Measurements from ENCODE around the gene TTN.

The TTN gene

GRCh38 chr2:178635897-178636296, 171.3 kb downstream of the TTN start:
- DNase-seq = no peak

DNA sequence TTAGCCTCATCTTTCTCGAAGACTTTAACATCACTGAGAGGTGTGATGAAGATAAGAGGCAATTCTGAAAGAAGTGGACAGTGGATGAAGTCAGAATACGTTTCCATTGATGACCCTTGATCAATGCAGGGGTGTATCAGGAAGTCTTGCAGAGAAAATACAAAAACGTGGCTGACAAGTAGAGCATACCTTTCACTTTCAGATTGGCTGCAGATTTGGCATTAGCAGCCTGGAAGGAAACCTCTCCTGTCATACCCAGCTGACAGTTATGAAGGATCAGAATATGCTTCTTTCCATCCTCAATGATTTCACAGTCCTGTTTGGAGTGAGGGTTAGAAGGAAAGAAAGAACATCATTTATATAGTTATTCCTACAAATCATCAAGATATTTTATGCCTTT, 174.5 kb downstream of the TTN start:
- DNase-seq = no peak

DNA sequence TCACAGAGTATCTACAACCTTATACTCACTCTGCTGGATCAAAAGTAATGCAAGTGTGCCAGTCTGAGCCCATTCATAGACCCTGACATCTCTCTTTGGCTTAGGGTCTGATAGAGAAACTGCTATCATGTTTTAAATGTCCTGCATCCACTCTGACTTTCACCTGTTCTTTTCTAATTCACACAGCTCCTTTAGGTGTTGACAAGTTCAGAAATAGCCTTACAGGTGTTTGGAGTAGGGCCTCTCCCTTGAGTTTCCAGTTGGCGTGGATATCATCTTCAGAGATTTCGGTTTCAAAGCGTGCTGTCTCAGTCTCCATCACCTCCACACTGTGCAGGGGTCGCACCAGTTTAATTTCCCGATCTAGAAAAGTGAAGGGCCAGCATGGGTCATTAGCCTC, 176.6 kb downstream of the TTN start:
- no peak for DNase-seq

DNA sequence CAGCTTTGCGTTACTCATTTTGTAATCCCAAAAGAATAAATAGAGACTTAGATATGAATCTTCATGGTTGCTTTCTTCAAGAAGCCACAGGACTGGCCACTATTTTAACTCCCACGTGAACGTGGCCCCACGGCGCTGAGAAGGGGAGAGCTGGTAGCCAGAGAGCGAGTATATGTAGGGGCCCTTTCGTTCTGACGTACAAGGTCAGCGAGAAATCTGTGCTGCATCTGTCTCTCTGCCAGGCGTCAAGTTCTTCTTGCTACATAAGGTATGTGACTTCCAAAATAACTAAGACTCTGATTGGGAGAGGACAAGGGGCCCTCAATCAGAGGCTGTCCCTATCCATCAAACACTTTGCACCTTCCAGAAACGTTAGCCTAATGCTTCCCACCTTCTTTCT, 177.8 kb downstream of the TTN start:
- DNase-seq = no peak

GRCh38 chr2:178628605-178629004, 178.6 kb downstream of the TTN start:
- no peak for DNase-seq

- no peak for DNase-seq
These were observed 179.8 kb downstream of the TTN start for GRCh38 chr2:178627401-178627800.

DNA sequence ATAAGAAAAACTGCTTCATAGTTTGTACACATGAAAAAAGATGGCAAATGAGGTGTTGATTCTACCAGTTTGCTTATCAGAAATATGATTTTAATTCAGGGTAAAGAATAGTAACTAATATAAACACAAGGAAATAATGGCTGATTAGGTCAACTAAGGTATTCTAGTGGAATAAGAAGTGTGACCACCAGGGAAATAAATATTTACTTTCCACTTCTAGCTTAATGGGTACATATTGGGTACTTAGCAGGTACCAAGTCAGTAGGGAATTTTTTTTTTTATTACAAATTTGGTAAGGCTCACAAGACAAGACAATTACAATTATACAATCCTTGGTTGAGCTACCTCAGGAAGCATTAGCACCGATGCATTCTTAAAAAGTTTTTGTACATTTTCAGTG, 191.3 kb downstream of the TTN start:
- DNase-seq = no peak

- no peak for DNase-seq
These were observed 204.3 kb downstream of the TTN start for GRCh38 chr2:178602901-178603300.

DNA sequence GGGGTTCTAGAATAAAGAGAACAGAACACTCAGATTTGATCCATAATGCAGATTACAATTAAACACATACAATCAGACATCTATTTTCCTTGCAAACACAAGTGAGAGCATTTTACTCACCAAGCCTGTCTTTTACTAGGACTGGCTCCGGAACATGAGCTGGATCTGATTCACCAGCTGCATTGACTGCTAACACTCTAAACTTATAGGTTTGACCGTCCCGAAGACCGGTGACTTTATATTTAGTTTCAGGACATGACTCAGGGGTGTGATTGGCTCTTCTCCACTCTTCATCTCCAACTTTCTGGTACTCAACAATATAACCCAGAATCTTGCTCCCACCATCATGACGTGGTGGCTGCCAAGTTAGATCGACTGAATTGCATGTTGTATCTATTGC, 214.6 kb downstream of the TTN start:
- DNase-seq = no peak

DNA sequence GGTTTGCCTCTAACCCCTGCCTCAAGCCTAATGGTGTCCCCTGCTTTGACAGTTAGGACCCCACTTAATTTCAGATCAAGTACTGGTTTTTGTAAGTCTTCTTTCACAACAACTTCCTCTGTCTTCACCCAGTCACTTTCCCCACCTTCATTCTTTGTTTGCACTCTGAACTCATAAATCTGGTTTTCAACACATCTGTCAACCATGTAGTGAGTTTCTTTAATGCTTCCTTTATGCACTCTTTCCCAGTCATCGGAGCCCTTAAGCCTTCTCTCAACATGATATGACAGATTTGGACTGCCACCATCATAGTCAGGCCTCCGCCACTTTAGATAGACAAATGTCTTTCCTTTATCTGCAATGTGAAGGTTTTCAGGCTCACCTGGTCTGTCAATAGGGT, 217.9 kb downstream of the TTN start:
- no peak for DNase-seq

GRCh38 chr2:178584666-178585065, 222.6 kb downstream of the TTN start:
- no peak for DNase-seq

DNA sequence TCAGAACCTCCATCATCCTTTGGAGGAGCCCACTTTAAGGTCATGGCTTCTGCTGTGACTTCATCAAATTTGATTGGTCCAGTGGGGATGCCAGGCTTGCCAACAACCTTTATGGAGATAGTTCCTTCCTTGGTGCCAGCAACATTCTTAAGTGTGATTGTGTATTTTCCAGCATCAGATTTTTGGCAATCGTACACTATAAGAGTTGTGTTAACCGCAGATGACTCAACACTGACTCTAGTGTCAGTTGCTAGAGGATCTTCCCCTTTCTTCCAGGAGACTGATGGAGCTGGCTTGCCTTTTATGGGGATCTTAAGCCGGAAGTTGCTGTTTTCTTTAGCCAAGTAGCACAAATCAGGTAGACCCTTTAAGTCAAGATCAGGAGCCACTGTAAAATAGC, 228.2 kb downstream of the TTN start:
- no peak for DNase-seq

DNA sequence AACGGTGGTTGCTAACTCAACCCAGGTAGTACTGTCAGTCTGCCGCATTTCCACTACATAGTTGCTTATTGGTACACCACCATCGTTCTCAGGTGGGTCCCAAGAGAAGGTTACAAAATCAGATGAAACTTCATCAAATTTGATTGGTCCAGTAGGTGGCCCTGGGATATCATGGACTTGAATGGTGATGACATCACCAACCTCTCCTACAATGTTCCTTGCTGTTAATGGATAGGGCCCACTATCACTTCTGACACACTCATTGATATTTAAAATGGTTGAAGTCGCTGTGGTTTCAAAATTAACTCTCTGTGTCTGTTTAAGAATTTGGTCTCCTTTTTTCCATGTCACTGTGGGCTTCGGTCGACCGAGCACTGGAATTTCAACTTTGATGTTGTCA, 232.4 kb downstream of the TTN start:
- DNase-seq = no peak

DNA sequence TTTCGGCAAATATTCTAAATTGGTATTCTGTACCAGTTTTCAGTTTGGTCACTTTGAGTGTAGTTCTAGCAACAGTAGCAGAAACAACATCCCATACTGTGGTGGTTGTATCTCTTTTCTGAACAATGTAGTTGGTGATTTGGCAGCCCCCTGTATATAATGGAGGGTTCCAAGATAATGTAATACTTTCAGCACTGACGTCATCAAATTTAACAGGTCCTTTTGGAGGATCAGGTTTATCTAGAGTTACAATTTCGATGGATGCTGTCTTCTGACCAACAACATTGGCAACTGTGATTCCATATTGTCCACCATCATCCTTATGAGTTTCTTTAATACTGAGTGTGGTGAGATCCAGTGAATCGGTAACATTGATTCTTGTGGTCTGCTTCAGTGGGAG, 239.0 kb downstream of the TTN start:
- no peak for DNase-seq

DNA sequence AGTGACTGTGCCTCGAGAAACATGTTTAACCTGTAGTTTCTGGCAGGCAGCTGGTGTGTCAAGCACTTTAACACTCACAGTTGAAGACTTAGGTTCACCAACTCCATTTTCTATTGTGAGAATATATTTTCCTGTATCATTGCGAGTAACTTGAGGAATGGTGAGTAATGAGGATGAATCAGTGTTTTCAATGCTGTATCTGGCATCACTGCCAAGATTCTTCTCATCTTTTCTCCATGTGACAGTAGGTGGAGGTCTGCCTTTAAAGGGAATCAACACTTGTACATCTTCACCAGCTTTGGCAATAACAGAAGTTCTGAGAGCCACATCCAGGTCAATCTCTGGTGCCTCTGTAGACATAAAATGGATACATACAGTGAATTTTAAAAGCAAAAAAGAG, 254.2 kb downstream of the TTN start:
- no peak for DNase-seq

DNA sequence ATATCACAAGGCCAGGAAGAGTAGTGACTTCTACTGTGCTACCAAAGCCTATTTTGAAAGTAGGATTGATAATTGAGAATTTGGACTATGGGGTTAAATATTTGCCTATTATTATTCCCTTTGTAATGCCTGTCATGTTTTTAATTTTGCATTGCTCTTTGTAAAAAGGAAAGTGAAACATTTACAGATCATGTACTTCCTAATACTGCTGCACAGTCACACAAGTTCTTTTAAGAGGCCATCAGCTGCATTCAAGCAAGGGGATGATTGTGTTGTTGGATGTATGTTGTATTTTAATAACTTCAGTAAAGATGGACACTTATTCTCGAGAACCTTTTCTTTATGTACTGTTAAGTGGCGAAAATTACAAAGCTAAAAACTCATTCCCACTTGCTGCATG, 256.9 kb downstream of the TTN start:
- DNase-seq = no peak

GRCh38 chr2:178542569-178542968, 264.7 kb downstream of the TTN start:
- no peak for DNase-seq

DNA sequence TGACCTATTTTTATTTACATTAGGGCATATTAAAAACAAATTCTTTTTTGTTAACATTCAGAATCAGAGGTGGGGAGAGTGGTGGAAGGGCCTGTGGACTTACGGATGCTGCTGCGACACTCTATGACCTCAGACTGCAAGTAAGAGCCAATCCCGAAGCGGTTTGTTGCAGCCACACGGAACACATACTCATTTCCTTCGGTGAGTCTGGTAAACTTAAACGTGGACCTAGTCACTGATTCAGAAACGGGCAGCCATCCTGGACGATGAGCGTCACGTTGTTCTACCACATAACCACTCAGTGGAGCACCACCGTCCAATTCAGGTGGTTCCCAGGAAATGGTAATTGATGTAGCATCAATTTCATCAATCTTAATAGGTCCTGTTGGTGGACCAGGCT, 265.1 kb downstream of the TTN start:
- no peak for DNase-seq

GRCh38 chr2:178536037-178536436, 271.2 kb downstream of the TTN start:
- DNase-seq = no peak

- DNase-seq = no peak
These were observed 276.1 kb downstream of the TTN start for GRCh38 chr2:178531168-178531567.

DNA sequence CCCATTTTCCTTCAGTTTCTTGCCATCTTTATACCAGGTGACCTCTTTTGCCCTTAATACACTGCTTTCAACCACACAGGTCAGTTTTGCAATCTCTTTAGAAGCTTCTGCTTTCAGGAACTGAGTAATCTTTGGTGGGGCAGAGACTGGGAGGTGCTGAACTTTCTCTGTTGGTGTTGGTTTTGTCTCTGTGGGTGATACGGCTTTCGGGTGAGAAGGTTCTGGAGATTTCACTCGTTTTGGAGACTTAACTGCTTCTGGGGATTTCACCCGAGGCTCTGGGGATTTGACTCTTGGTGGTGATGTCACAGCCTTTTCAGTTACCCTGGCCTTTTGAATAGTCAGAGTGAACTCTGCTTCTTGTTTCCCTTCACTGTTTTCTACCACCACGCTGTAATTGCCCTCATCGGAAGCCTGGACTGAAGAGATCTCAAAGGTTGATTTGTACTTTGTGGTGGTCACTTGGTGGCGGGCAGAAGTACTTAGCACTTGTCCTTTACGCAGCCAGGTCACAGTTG, 276.5 kb downstream of the TTN start:
- peak; percentile 19 to 61 for DNase-seq

DNA sequence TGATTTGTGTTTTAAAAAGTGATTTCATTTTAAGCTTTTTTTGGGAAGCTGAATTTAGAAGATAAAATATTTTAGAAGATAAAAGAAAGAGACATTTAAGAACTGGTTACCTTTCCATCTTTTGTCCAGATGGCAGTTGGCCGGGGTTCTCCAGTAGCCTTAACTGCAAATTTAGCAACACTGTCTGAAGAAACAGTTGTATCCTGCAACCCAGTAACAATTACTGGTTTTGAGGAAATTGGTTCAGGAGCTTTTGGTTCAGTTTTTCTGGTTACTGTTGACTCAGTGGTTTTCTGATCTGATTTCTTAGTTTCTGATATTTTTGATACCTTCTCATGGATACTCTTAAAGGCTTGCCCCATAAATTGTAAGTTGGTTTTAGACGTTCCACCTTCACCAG, 277.1 kb downstream of the TTN start:
- no peak for DNase-seq

GRCh38 chr2:178529194-178529593, 278.0 kb downstream of the TTN start:
- DNase-seq = no peak

- no peak for DNase-seq
These were observed 278.6 kb downstream of the TTN start for GRCh38 chr2:178528647-178529046.

- DNase-seq = no peak
These were observed 279.6 kb downstream of the TTN start for GRCh38 chr2:178527592-178527991.

DNA sequence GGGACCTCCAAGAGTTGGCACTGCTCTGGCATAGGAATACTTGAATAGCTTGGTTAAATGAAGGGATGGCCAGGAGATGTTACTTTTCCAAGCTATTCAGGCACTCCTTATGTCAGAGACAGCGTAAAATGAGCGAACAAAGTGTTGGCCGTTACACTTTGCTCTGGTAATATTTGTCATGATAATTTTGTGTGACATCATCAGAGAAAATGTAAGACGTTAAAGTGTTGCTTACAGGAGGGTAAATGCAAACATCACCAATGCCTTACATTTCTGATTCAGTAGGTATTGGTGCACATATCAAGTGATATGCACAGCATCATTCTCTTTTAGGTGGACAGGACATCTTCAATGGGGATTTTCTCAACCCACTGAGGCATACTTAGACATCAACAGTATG, 281.0 kb downstream of the TTN start:
- DNase-seq = no peak
